SU-DHL-6 (cell line): ENCODE measurements around the gene PDIA2.

Experiments
- H2AFZ ChIP-seq: fragments of 200-600 bp; sonication (generic); 2 replicates; pipeline ENCODE4 v1.6.1; 2014; ENCODE audit warnings: low read depth, mild to moderate bottlenecking, moderate library complexity, mixed read lengths, antibody characterized with exemption, low read length; ENCODE audit not compliant: severe bottlenecking
- H3F3A ChIP-seq: fragments of 200-600 bp; shearing (Covaris generic); 2 replicates; pipeline ENCODE4 v1.6.0; 2016; ENCODE audit warnings: antibody characterized with exemption, mild to moderate bottlenecking; ENCODE audit not compliant: insufficient read depth
- H3K27ac ChIP-seq: fragments of 200-600 bp; sonication (generic); 2 replicates; pipeline ENCODE4 v1.5.1; 2016; ENCODE audit warnings: low read depth, mild to moderate bottlenecking, low read length, moderate library complexity, mixed read lengths
- H3K27me3 ChIP-seq: fragments of 200-600 bp; sonication (generic), shearing (Covaris generic); 2 replicates; pipeline ENCODE4 v1.6.0; 2014; ENCODE audit warnings: mild to moderate bottlenecking, low read length
- H3K36me3 ChIP-seq: fragments of 200-600 bp; sonication (generic); 2 replicates; pipeline ENCODE4 v1.6.1; 2014; ENCODE audit warnings: mild to moderate bottlenecking, low read length, mixed read lengths
- H3K4me2 ChIP-seq: fragments of 300-600, 200-600 bp; shearing (Covaris generic), sonication (generic); 2 replicates; pipeline ENCODE4 v1.6.0; 2014; ENCODE audit warnings: low read length, low read depth, mild to moderate bottlenecking; ENCODE audit not compliant: poor library complexity, severe bottlenecking
- H3K4me3 ChIP-seq: fragments of 200-600 bp; sonication (generic); 2 replicates; pipeline ENCODE4 v1.5.1; 2014; ENCODE audit warnings: antibody characterized with exemption, low read length, mild to moderate bottlenecking, mixed read lengths; ENCODE audit not compliant: insufficient read depth, poor library complexity, severe bottlenecking
- H3K79me2 ChIP-seq: fragments of 200-600 bp; sonication (generic); 2 replicates; pipeline ENCODE4 v1.6.1; 2014; ENCODE audit warnings: mild to moderate bottlenecking, low read length, moderate library complexity; ENCODE audit not compliant: insufficient read depth
- H3K9ac ChIP-seq: fragments of 200-600 bp; sonication (generic); 2 replicates; pipeline ENCODE4 v1.7.0; 2014; ENCODE audit warnings: mild to moderate bottlenecking, low read length
- H3K9me2 ChIP-seq: fragments of 200-600 bp; sonication (generic); replicated peaks from 2 replicates; pipeline ENCODE4 v1.6.1; 2014; ENCODE audit warnings: low read length; ENCODE audit not compliant: insufficient read depth
- H3K9me3 ChIP-seq: fragments of 200-600 bp; sonication (generic); 2 replicates; pipeline ENCODE4 v1.6.1; 2014; ENCODE audit warnings: low read length, mixed read lengths; ENCODE audit not compliant: insufficient read depth
- H4K20me1 ChIP-seq: fragments of 200-600 bp; sonication (generic); 2 replicates; pipeline ENCODE4 v1.6.1; 2014; ENCODE audit warnings: low read depth, mild to moderate bottlenecking, antibody characterized with exemption, low read length, moderate library complexity, mixed read lengths
- EZH2phosphoT487 ChIP-seq: fragments of 200-600 bp; sonication (generic), shearing (Covaris generic); conservative IDR thresholded peaks from 2 replicates; pipeline ENCODE4 v1.6.1; 2018; ENCODE audit warnings: mild to moderate bottlenecking, antibody characterized with exemption, low read length, moderate library complexity, mixed read lengths
- TF ChIP-seq, protein P1 (sequence below): fragments of 200-600 bp; sonication (generic); IDR thresholded peaks from one replicate; pipeline ENCODE4 v1.5.1; 2017; ENCODE audit warnings: antibody characterized with exemption, mild to moderate bottlenecking, low read length, moderate library complexity; ENCODE audit not compliant: insufficient read depth, poor library complexity, severe bottlenecking

Gene PDIA2

DNA sequence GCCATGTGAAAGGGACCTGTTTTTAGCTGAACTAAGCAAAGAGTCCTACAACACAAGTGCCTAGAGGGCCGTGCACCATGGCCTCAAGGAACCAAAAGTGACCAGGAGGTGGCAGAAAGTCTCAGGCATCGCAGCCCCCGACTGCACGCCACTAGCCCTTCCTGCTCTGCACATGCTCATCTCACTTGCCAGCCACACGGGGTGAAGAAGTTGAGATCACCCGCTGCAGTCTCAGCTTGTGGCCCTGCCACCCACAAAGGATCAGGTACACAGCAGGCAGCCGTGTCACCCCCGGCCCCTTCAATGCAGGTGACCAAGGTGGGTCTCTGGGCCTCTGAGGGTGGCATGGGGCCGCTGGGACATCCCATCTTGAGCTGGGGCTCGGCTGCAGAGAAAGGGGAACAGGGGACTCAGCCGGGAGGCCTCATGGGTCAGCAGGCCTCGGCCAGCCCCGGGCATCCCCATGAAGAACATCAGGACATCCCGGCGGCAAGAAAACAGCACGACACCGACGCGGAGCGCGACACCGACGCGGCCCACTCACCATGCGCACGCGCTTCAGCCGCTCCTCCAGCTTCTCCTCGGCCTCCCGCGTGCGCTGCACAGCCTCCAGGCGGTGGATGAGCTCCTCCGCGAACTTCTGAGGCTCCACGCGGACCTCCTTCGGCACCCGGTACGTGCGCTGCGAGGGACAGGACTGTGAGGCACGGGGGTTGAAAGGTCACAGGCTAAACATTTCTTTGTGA lies 21.0 kb downstream of the PDIA2 start:
- Histone ChIP-seq H2AFZ (no peak overlapping the region), H3K79me2 (no peaks in the 10 kb centered on the region), H4K20me1 (no peaks in the 10 kb centered on the region), H3K27ac (no peak overlapping the region), H3K9ac (no peak overlapping the region), H3K9me3 (no peaks in the 10 kb centered on the region), H3F3A (no peaks in the 10 kb centered on the region), H3K4me2 (no peak overlapping the region), H3K36me3 (no peaks in the 10 kb centered on the region), H3K9me2 (no peaks in the 10 kb centered on the region), H3K27me3 (no peaks in the 10 kb centered on the region), H3K4me3 (no peak overlapping the region)
- TF ChIP-seq EZH2phosphoT487 = no peak
- TF ChIP-seq, protein P1, sequence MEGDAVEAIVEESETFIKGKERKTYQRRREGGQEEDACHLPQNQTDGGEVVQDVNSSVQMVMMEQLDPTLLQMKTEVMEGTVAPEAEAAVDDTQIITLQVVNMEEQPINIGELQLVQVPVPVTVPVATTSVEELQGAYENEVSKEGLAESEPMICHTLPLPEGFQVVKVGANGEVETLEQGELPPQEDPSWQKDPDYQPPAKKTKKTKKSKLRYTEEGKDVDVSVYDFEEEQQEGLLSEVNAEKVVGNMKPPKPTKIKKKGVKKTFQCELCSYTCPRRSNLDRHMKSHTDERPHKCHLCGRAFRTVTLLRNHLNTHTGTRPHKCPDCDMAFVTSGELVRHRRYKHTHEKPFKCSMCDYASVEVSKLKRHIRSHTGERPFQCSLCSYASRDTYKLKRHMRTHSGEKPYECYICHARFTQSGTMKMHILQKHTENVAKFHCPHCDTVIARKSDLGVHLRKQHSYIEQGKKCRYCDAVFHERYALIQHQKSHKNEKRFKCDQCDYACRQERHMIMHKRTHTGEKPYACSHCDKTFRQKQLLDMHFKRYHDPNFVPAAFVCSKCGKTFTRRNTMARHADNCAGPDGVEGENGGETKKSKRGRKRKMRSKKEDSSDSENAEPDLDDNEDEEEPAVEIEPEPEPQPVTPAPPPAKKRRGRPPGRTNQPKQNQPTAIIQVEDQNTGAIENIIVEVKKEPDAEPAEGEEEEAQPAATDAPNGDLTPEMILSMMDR = no peak

DNA sequence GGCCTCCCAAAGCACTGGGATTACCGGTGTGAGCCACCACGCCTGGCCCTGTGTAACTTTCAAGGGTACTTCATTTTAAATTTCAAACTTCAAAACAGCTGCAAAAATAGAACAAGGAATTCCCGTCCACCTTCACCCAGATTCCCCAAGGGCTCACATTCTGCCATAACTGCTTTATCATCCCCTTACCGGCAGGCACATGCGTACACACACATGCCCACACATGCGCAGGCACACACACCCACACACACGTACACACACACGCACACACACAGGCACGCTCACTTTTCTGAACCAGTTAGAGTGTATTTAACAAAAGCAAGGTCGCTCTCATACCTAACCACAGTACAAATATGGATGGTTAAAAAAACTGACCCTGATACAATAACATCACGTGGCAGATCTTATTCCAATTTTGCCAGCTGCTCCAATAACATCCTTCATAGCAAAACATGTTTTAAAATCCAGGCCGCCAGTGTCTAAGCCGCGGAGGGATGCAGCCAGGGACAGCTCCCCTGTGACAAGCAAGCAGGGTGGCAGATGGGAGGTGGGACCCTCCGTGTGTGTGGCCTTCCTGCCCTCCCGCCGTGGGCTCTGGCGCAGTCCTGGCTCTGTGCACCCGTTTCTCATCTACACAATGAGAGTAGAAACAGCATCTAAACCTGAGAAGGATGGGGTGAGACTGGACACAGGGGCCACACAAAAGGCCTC lies 23.1 kb downstream of the PDIA2 start:
- no peak for TF ChIP-seq EZH2phosphoT487
- TF ChIP-seq, protein P1 = no peak
- Histone ChIP-seq H3K79me2 (no peaks in the 10 kb centered on the region), H3K9me3 (no peaks in the 10 kb centered on the region), H3K27ac (no peak overlapping the region), H3K4me3 (no peak overlapping the region), H2AFZ (no peak overlapping the region), H4K20me1 (no peaks in the 10 kb centered on the region), H3K9ac (no peak overlapping the region), H3K27me3 (no peaks in the 10 kb centered on the region), H3K4me2 (no peak overlapping the region), H3K9me2 (no peaks in the 10 kb centered on the region), H3K36me3 (no peaks in the 10 kb centered on the region), H3F3A (no peaks in the 10 kb centered on the region)

DNA sequence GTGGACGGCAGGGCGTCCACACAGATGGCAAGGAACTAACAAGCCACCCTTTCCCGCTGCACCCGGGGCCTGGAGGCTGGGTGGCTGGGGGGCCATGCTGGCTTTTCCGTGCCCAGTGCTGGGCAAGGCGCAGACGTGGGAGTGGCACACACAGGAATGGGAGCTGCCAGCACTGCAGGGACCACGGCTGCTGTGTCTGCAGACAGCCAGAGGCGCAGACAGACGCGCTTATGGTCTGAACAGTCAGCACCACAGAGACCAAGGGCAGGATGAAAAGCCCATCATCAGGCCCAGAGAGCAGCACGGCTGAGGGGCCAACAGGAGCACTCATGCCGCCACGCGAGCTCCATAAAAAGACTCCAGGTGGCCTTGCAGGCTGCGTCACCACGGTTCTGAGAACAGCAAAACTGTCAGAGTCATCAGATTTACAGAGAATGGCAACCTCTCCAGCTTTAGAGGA lies 24.0 kb downstream of the PDIA2 start:
- Histone ChIP-seq H3K9ac (no peak overlapping the region), H3K27me3 (no peaks in the 10 kb centered on the region), H3K36me3 (no peaks in the 10 kb centered on the region), H3K79me2 (no peaks in the 10 kb centered on the region), H2AFZ (no peak overlapping the region), H3K4me2 (no peak overlapping the region), H3F3A (no peaks in the 10 kb centered on the region), H3K4me3 (no peak overlapping the region), H3K27ac (no peak overlapping the region), H3K9me2 (no peaks in the 10 kb centered on the region), H3K9me3 (no peaks in the 10 kb centered on the region), H4K20me1 (no peaks in the 10 kb centered on the region)
- TF ChIP-seq, protein P1 = no peak
- no peak for TF ChIP-seq EZH2phosphoT487
